Liver (tissue), 3 donors: ENCODE results near the gene CLIC6.

ENCODE experiments used
- EGR1 ChIP-seq, 2 donors: IDR thresholded peaks; 2 replicates each; pipeline ENCODE4 v1.6.1; 2016 to 2018; ENCODE audit warnings: antibody characterized with exemption in 2 of 2, low read depth in 2 of 2
- FOXA1 ChIP-seq: IDR thresholded peaks from 2 replicates; pipeline ENCODE4 v1.6.1; 2016; ENCODE audit warnings: antibody characterized with exemption
- JUND ChIP-seq, 2 donors: IDR thresholded peaks; 2 replicates each; pipeline ENCODE4 v1.6.1; 2016; ENCODE audit warnings: antibody characterized with exemption in 2 of 2
- RAD21 ChIP-seq, 2 donors: IDR thresholded peaks; 2 replicates each; pipeline ENCODE4 v1.6.1; 2016; ENCODE audit warnings: antibody characterized with exemption in 2 of 2, mild to moderate bottlenecking in 2 of 2
- RXRA ChIP-seq, 2 donors: IDR thresholded peaks; 2 replicates each; pipeline ENCODE4 v1.6.1; 2017 to 2018; ENCODE audit warnings: antibody characterized with exemption in 2 of 2, mild to moderate bottlenecking in 1 of 2
- TAF1 ChIP-seq: conservative IDR thresholded peaks from 2 replicates; pipeline ENCODE4 v1.6.1; 2016; ENCODE audit warnings: antibody characterized with exemption, mild to moderate bottlenecking
- YY1 ChIP-seq: IDR thresholded peaks from 2 replicates; pipeline ENCODE4 v1.6.1; 2016; ENCODE audit warnings: antibody characterized with exemption, mild to moderate bottlenecking
- TF ChIP-seq, protein P1 (sequence below): fragments of 150-350 bp; IDR thresholded peaks from 2 replicates; pipeline ENCODE4 v1.5.1; 2017; ENCODE audit warnings: improper control_type of control experiment, low read depth, low read length; ENCODE audit not compliant: missing input control
- TF ChIP-seq, protein P2 (sequence below): IDR thresholded peaks from 2 replicates; pipeline ENCODE4 v1.6.1; 2016; ENCODE audit warnings: antibody characterized with exemption
- TF ChIP-seq, protein P3 (sequence below): IDR thresholded peaks from 2 replicates; pipeline ENCODE4 v1.6.1; 2016; ENCODE audit warnings: antibody characterized with exemption
- TF ChIP-seq, protein P4 (sequence below): IDR thresholded peaks from 2 replicates; pipeline ENCODE4 v1.6.1; 2016; ENCODE audit warnings: antibody characterized with exemption
- donor health status: healthy.
- donor health status: healthy.

DNA sequence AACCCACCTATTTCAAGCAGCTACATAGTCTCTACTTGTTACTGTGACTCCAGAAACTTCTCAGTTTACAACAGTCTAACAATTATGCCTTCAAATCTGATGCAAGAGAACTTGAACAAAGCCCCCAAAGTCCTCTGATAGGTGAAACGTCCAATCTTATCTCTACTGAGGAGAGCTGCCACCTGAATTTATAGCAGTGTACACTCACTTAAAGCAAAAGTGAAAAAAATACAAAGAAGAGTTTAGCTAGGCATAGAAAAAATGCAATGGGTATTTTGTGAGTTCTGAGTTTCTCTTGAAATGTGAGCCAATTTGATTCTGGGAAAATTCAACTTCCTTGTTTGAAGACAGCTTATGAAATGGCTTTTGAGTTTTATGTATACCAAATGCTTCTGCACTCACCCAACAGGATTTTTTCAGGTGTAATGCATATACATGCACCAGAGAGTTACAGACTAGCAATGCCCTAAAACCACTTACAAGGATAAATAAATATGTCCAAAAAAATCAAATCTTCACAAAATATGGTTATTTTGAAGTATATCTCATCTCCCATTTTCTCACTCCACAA lies 17.8 kb upstream of the CLIC6 start:
- TF ChIP-seq, protein P1, sequence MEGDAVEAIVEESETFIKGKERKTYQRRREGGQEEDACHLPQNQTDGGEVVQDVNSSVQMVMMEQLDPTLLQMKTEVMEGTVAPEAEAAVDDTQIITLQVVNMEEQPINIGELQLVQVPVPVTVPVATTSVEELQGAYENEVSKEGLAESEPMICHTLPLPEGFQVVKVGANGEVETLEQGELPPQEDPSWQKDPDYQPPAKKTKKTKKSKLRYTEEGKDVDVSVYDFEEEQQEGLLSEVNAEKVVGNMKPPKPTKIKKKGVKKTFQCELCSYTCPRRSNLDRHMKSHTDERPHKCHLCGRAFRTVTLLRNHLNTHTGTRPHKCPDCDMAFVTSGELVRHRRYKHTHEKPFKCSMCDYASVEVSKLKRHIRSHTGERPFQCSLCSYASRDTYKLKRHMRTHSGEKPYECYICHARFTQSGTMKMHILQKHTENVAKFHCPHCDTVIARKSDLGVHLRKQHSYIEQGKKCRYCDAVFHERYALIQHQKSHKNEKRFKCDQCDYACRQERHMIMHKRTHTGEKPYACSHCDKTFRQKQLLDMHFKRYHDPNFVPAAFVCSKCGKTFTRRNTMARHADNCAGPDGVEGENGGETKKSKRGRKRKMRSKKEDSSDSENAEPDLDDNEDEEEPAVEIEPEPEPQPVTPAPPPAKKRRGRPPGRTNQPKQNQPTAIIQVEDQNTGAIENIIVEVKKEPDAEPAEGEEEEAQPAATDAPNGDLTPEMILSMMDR: no peak
- TF ChIP-seq, protein P2, sequence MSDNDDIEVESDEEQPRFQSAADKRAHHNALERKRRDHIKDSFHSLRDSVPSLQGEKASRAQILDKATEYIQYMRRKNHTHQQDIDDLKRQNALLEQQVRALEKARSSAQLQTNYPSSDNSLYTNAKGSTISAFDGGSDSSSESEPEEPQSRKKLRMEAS: no peak
- TF ChIP-seq, protein P3, sequence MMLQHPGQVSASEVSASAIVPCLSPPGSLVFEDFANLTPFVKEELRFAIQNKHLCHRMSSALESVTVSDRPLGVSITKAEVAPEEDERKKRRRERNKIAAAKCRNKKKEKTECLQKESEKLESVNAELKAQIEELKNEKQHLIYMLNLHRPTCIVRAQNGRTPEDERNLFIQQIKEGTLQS: no peak
- TF ChIP-seq YY1 (no peak), FOXA1 (no peak), TAF1 (no peak), RXRA (IDR thresholded peaks at IDR 0.05) (no peak), RAD21 (IDR thresholded peaks at IDR 0.05) (no peak), JUND (IDR thresholded peaks at IDR 0.05) (no peak), EGR1 (IDR thresholded peaks at IDR 0.05; ENCODE audit: low read depth in 2 of 2) (no peak)
- TF ChIP-seq, protein P4, sequence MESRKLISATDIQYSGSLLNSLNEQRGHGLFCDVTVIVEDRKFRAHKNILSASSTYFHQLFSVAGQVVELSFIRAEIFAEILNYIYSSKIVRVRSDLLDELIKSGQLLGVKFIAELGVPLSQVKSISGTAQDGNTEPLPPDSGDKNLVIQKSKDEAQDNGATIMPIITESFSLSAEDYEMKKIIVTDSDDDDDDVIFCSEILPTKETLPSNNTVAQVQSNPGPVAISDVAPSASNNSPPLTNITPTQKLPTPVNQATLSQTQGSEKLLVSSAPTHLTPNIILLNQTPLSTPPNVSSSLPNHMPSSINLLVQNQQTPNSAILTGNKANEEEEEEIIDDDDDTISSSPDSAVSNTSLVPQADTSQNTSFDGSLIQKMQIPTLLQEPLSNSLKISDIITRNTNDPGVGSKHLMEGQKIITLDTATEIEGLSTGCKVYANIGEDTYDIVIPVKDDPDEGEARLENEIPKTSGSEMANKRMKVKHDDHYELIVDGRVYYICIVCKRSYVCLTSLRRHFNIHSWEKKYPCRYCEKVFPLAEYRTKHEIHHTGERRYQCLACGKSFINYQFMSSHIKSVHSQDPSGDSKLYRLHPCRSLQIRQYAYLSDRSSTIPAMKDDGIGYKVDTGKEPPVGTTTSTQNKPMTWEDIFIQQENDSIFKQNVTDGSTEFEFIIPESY: no peak
